ENCODE results near the gene INSIG1.

Gene INSIG1

GRCh38 chr7:155309021-155309338 lies 11.3 kb downstream of the INSIG1 start:
- Histone ChIP-seq H3K36me3 (replicated peaks) (peaks cover 58% of the 10 kb centered on the region), H3K27ac (no peak overlapping the region), H3K27me3 (replicated peaks) (no peaks in the 10 kb centered on the region), H3K4me3 (ENCODE audit: low read depth, low read length) (no peak overlapping the region)
- in situ Hi-C loops (cut with HindIII; ENCODE audit: low pct_ligation_motif_present, low sequenced_read_pairs) = no loop called here
- no peak for TF ChIP-seq CTCF (IDR thresholded peaks at IDR 0.05; ENCODE audit: low read depth, low read length, missing control alignments)
- no peak for DNase-seq

DNA sequence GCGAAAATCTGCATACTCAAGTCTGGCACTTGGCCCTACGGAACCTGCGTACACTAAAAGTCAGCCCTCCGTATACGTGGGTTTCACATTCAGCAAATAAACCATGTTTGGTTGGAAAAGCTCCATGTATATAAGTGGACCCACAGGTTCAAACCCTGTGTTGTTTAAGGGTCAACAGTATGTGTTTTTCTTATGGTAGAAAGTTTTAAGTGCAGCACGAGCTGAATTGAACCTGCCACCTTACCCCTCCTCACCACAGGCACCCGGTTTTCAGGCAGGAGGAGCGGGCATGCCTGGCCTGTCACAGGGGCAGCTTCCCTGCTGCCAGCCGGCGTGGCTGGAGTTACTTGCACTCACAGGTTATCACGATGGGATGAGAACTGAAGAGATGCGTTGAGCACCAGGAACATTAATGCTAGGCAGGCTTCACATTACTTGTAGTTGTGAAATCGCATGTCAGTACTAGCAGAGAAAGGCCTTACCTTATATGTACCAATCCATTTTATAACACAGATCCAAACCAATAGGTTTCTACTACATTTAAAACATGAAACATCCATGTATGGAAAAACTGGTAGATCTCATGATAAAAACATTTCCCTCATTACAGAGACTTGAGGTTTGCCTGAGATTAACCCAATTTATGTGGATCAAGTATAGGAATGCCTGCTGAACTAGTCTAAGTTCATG lies 12.9 kb downstream of the INSIG1 start:
- Histone ChIP-seq H3K27me3 (replicated peaks) (no peaks in the 10 kb centered on the region), H3K36me3 (replicated peaks) (peaks cover 48% of the 10 kb centered on the region), H3K27ac (no peak overlapping the region), H3K4me3 (ENCODE audit: low read depth, low read length) (no peak overlapping the region)
- no peak for TF ChIP-seq CTCF (IDR thresholded peaks at IDR 0.05; ENCODE audit: low read depth, low read length, missing control alignments)
- DNase-seq = no peak
- in situ Hi-C loops (cut with HindIII; ENCODE audit: low pct_ligation_motif_present, low sequenced_read_pairs) = no loop called here

DNA sequence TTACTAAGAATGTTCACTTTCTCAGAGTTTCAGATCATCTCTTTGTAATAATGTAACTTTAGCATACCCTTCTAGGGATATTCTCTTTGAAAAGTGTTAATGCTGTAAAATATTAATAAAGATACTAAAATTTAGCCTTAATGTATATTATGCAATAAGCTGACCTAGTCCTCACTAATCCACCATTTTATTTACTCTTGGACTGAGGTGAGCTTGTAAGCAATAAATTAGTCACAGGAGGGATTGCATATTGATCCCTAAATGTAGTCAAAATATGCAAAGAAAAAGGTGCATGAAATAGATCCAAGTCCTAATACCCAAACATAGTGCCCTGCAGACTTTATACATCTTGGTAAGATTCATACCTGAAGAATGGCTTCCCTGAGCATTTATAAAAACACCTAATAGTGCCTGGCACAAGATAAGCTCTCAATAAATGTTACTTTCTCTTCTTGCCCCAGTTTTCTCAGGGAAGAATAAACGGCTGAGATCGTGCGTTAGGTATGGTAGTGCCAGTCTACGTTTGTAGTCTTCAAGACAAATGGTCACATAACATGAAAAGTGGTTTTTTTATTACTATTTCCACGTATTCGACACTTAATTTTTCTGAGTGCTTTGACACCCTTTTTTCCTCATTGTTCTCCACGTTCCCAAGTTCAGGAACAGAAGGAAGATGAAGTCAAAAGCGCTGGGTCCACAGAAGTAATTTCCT lies 14.3 kb downstream of the INSIG1 start:
- DNase-seq = no peak
- Histone ChIP-seq H3K36me3 (replicated peaks) (peaks cover 34% of the 10 kb centered on the region), H3K4me3 (ENCODE audit: low read depth, low read length) (no peak overlapping the region), H3K27me3 (replicated peaks) (no peaks in the 10 kb centered on the region), H3K27ac (no peak overlapping the region)
- TF ChIP-seq CTCF (IDR thresholded peaks at IDR 0.05; ENCODE audit: low read depth, low read length, missing control alignments) = no peak
- in situ Hi-C loops (cut with HindIII; ENCODE audit: low pct_ligation_motif_present, low sequenced_read_pairs) = no loop called here

DNA sequence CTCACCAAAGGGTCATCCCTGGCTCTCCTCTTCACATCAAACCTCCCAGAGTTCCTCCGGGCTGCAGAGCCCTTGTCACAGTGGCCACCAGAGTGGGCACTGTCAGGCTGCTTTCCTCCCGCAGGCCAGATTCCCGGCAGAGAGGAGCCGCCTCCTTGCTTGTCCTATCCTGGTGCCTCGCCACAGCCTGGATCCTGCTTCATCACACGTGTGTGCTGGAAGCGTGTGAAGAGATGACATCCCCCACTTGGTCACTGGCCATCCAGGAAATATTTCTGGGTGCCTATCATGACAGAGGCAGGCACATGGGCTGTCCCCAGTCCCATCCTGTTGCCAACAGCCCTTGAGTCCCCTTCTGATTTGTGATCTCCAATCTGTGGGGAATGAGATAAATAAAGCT lies 15.0 kb downstream of the INSIG1 start:
- TF ChIP-seq CTCF (IDR thresholded peaks at IDR 0.05; ENCODE audit: low read depth, low read length, missing control alignments) = no peak
- peaks cover 27% of the 10 kb centered on the region for H3K36me3 ChIP-seq (replicated peaks)
- in situ Hi-C loops (cut with HindIII; ENCODE audit: low pct_ligation_motif_present, low sequenced_read_pairs) = no loop called here
- no peak overlapping the region for H3K27ac ChIP-seq
- H3K27me3 ChIP-seq (replicated peaks) = no peaks in the 10 kb centered on the region
- no peak overlapping the region for H3K4me3 ChIP-seq (ENCODE audit: low read depth, low read length)
- no peak for DNase-seq

GRCh38 chr7:155313096-155313495 lies 15.4 kb downstream of the INSIG1 start:
- Histone ChIP-seq H3K27me3 (replicated peaks) (no peaks in the 10 kb centered on the region), H3K36me3 (replicated peaks) (peaks cover 24% of the 10 kb centered on the region), H3K4me3 (ENCODE audit: low read depth, low read length) (no peak overlapping the region), H3K27ac (no peak overlapping the region)
- in situ Hi-C loops (cut with HindIII; ENCODE audit: low pct_ligation_motif_present, low sequenced_read_pairs) = no loop called here
- TF ChIP-seq CTCF (IDR thresholded peaks at IDR 0.05; ENCODE audit: low read depth, low read length, missing control alignments) = no peak
- DNase-seq = no peak
